GM21717 (cell line): ENCODE data around the gene PPP1R12B.
"Not testable (repeated sequence)": the region's sequence is repeated elsewhere in the genome, so short reads cannot be mapped to it uniquely, and the experiment has no call there.

Source experiments
- ATAC-seq: cut with Tn5 transposase; IDR thresholded peaks from one replicate; pipeline ENCODE4 v1.9.1; 2021; ENCODE audit warnings: mild to moderate bottlenecking, moderate library complexity; ENCODE audit not compliant: unreplicated experiment

PPP1R12B gene

DNA sequence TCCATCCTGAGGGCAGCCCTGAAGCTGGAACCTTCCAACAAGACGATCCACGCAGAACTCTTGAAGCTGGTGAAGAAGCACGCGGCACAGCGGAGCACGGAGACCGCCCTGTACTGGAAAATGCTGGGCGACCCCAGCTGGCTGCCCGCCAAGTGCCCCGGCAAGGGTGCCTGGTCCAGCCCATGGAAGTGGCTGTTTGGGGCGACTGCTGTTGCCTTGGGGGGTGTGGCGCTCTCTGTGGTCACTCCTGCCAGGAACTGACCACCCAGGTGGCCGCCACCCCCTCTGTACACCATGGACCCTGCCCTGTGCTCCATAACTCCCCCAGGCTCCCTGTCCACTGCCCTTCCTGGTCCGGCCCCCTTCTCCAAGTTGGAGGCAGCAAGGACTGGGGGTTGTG lies 90.8 kb downstream of the PPP1R12B start:
- no peak for ATAC-seq

GRCh38 chr1:202448140-202448539 lies 99.6 kb downstream of the PPP1R12B start:
- not testable (repeated sequence) for ATAC-seq

GRCh38 chr1:202451641-202452040 lies 103.1 kb downstream of the PPP1R12B start:
- ATAC-seq: not testable (repeated sequence)

DNA sequence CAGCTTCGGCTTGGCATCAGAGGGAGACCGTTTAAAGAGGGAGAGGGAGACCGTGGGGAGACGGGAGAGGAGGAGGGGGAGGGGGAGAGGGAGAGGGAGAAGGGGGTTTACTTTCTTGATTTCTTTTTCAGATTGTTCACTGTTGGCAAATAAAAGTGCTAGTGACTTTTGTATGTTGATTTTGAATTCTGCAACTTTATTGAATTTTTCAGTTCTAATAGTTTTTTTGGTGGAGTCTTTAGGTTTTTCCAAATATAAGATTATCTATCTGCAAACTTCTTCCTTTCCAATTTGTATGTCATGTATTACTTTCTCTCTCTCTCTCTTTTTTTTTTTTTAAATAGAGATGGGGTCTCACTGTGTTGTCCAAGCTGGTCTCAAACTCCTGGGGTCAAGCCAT lies 104.0 kb downstream of the PPP1R12B start:
- no peak for ATAC-seq

DNA sequence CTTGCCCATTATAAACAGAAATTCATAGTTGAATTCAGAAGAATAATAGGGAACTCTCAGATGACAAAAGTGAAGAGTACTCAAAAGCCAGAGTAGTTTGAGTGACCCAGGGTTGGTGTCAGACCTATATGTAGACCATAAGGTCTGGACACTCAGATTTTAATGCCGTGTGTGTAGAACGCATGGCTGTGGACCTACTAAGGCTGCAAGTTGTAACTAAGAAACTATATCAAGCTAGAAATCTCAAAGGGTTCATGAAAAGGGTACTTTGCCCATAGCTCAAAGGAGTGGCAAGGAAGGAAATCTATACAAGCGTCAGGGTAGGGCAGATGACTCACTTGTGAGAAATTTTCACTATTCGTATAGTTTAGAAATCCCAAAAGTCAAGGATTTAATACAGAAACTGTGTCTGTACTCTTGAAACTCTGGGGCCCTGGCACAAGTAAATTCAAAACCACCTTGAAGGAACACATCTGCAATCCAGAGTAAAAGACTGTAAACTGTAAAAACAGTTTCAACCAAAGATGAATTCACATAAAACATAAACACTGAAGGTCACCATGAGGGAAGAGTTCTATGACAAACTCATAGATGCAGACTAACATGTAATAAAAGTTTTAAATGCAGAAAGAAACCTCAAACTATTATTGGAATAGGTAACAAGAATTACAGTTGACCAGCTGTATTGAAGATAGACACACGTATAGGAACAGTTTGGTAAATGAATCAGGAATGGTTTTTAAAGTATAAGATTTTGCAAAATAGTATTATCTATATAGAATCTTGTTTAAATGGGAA lies 108.1 kb downstream of the PPP1R12B start:
- ATAC-seq: not testable (repeated sequence)

DNA sequence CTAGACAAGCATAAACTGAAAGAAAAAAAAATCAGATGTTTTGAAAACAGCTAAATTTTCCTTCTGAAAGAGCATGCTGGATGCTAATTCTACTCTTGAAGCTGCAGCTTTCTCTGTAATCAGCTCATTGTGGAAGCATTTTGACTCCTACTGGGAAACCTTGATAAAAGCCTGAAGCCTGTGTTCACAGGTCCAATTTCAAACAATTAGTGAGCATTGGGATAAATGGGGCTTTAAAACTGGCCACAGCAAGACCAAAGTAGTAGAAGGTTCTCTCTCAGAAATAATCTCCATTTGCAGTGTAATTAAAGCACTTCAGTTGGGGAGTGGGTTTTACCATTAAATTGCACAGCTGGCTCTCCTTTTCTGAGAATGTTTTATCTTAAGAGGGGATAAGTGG lies 110.2 kb downstream of the PPP1R12B start:
- ATAC-seq: not testable (repeated sequence)

GRCh38 chr1:202459470-202460142 lies 111.1 kb downstream of the PPP1R12B start:
- ATAC-seq: not testable (repeated sequence)

GRCh38 chr1:202460143-202460495 lies 111.6 kb downstream of the PPP1R12B start:
- ATAC-seq: not testable (repeated sequence)

- no peak for ATAC-seq
Observed at GRCh38 chr1:202462342-202463076, 114.0 kb downstream of the PPP1R12B start.

DNA sequence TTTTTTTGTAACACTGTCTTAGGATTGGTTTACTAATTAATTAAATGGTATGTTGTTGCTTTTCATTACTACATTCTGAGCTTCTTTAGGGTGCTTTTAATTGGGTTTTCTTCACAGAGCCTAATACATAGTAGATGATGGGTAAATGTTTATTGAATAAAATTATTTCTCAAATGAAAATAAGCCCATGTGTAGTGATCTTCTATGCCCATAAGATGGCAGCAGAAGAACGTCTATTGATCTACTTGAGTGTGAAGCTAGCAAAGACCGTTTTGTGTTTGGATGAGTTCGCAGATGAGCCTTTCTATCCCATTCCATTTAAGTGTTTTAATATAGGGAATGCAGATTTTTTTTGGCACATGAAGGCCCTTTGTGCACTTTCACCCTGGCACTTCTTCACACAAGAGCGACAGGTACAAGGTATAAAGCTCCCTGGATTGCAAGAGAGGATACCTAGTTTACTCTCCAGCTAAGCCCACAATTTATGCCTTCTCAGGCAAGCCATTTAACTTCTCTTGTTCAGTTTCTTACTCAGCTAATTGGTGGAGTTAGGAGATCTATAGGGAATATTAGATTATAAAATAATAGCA lies 115.7 kb downstream of the PPP1R12B start:
- ATAC-seq: not testable (repeated sequence)

DNA sequence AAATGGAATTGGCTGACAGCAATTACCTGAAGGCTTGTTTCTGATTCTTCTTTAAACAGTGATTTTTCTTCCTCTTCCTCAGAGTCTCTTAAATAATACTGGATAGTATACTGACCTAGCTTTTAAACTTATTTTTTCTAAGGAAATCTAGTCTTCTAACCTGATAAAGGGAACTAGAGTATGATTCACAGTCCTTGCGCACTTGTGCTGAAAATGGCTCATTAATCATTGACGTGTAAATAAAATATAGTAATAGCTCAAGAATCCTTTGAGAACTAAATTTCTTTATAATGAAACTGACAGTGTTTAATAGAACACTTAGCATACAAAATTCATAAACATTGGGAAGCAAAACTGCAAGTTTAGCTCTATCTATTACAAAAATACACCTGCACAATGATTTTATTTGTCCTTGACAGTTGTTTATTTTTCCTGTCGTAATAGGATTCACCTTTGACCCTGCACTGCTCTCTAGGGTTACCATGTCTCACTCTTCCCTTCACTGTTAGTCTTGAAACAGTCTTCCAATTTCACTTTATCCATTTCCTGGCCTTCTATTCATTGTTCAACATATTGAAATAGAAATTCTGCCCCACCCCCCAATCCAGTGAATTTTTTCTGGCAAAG lies 117.3 kb downstream of the PPP1R12B start:
- not testable (repeated sequence) for ATAC-seq

GRCh38 chr1:202466339-202466738 lies 117.8 kb downstream of the PPP1R12B start:
- ATAC-seq: not testable (repeated sequence)

- ATAC-seq: not testable (repeated sequence)
Observed at GRCh38 chr1:202467381-202467780, 118.9 kb downstream of the PPP1R12B start.

- not testable (repeated sequence) for ATAC-seq
Observed at GRCh38 chr1:202468695-202469094, 120.2 kb downstream of the PPP1R12B start.

- not testable (repeated sequence) for ATAC-seq
Observed at GRCh38 chr1:202469123-202469522, 120.6 kb downstream of the PPP1R12B start.

- no peak for ATAC-seq
Observed at GRCh38 chr1:202471246-202471645, 122.7 kb downstream of the PPP1R12B start.

GRCh38 chr1:202472347-202473124 lies 124.0 kb downstream of the PPP1R12B start:
- ATAC-seq: not testable (repeated sequence)

- ATAC-seq: not testable (repeated sequence)
Observed at GRCh38 chr1:202473266-202474045, 125.0 kb downstream of the PPP1R12B start.

- ATAC-seq: not testable (repeated sequence)
Observed at GRCh38 chr1:202479661-202480060, 131.2 kb downstream of the PPP1R12B start.
